Choroid plexus epithelial cell (primary cell): Measurements from ENCODE around the gene KAZALD1.
A peak's percentile ranks its signal among the peaks of the same experiment; 100 is the strongest.

Experiments
- DNase-seq: peaks from one replicate; pipeline ENCODE4 v3.0.0-alpha.2; 2010; ENCODE audit warnings: low read depth
- H3K4me3 ChIP-seq: 2 replicates; pipeline ENCODE4 v1.5.1; 2011; ENCODE audit warnings: low read depth, mild to moderate bottlenecking, control low read depth, low read length, moderate library complexity
- CTCF ChIP-seq: conservative IDR thresholded peaks from 2 replicates; pipeline ENCODE4 v1.5.1; 2011; ENCODE audit warnings: low read depth, mild to moderate bottlenecking, control low read depth, inconsistent platforms, low read length, moderate library complexity

Gene KAZALD1

DNA sequence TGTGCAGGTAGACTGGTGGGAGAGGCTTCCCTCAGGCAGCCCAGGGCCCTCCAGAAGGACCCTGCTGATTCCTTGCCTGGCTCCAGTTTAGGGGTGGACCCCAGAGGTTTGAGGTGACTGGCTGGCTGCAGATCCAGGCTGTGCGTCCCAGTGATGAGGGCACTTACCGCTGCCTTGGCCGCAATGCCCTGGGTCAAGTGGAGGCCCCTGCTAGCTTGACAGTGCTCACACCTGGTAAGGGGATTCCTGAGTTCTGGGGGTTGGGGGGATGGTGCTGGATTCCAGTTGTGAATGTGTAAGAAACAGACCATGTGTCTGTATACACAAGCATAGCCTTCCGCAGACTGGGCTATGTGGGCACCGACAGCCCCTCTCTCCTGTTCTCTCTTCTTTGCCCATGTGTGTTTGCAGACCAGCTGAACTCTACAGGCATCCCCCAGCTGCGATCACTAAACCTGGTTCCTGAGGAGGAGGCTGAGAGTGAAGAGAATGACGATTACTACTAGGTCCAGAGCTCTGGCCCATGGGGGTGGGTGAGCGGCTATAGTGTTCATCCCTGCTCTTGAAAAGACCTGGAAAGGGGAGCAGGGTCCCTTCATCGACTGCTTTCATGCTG is 2.7 kb downstream of the KAZALD1 start:
- TF ChIP-seq CTCF, result no peak
- no peak for DNase-seq

DNA sequence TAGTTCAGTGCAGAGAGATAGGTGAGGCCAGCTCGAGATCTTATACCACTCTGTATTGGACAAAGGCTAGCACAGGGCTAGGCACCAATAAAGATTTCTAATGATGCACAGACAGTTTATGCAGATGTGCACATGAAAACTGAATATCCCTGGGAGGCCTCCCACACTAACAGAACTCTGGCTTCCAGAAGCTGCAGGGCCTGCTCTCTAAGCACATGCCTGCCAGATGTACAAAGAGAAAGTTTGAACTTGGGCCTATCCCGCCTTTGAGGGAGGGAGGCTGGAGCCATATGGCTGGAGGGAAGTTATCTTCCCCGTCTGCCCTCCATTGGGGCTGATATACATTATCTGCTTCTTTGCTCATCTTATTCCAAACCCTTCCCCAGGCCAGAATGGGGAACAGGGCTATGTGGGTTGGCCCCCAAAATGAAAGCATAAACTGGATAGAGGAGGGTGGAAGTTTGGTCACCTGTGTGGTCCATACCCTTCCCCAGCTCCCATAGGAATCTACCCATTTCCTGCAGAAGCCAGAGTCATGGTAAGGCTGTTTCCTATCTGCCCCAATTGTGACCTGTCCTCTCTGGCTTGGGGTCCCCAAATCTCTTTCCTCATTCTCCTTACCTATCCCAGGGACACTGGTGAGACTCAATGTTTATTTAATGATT is 3.8 kb downstream of the KAZALD1 start:
- H3K4me3 ChIP-seq, result no peak overlapping the region
- peak; percentile 72 for DNase-seq
- TF ChIP-seq CTCF, result no peak

More for the DNA sequence above, 2.7 kb downstream of the KAZALD1 start:
- H3K4me3 ChIP-seq, result no peak overlapping the region

DNA sequence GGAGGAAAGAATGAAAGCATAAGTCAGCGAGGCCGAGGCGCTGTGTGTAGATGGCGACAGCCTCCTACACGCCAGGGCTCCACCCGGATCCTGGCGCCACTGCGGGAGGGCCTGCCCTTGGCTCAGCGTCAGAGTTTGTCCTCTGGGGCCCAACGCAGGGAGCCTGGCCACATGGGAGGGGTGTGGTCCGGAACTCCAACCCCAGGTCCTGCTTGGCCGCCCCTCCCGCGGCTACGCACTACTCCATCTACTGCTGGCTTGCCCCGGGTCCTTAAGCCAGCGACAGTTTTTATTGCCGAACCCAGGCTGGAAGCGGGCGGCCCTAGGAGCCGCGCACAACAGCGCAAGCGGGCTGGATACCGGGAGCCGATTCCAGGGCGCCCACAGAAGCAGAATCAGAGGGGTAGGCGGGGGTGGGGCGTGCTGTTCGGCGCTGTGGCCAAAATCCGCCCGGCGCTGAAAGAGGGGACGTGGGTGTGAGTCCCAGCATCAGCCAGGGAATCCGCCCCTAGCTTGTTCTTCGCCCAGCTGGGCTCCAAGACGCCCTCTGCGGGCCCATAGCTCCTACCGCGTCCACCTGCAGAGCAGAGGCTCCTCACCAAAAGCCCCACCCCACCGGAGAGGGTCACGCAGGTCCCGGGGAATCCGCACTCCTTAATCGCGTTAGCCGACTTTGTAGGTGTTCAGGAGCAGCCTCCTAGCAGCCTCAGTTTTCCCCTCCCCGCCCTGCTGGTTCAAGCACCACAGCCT is 4.5 kb downstream of the KAZALD1 start:
- DNase-seq, result peak; percentile 52
- TF ChIP-seq CTCF, result peak; percentile 62
- H3K4me3 ChIP-seq, result peak overlapping the region; percentile 43

DNA sequence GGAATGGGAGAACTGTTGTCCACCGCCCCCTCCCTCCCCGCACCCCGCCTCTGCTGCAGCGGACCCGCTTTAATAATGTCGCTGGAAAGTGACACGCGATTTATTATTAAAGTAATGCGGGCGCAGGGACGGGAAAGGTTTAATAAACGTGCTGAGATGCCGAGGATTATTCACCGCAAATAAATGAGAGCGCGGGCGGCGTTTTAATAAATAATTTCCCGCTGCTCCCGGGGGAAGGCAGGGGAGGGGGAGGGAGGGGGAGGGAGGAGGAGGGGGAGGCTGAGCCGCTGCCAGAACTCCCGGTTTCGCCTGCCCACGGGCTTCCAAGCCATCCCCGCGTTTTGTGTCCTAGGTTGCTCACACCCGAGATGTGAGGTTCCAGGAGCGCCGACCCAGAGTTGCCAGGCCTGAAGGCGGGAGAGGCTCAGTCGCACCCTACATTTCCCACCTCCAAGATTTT is 5.1 kb downstream of the KAZALD1 start:
- H3K4me3 ChIP-seq, result peak overlapping the region; percentile 62
- no peak for TF ChIP-seq CTCF
- DNase-seq, result no peak

DNA sequence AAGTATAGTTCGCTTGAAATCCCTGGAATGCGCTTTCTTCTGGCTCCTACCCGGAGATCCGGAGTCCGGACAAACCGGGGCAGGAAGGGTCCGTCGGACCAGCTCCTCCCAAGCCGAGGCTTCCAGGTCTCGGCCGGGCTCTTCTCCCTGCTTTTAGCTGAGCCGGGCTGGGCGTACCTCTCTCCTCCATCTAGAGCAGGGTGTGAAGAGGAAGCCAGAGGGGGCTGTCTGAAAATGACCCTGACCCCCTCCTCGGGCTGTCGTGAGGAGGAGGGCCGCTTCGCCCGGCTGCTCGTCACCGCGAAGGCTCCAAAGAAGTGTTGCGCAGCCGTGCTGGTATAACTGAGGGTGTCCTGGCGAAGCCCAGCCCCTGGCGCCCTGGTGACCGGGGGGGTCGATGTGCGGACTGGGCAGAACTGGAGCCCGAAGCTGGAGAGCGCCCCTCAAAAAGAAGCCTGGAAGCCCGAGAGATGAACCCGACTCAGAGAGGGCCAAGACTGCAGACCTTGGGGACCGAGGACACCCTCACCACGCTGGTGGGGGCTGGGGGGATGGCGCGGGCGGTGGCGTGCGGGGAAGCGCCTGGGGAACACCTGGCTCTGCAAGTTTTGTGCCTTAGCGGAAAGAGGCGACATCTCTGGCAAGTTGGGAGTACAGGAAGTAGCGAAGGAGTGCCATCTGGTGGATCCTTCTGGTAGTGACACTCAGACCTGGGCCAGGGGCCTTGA is 5.7 kb downstream of the KAZALD1 start:
- TF ChIP-seq CTCF, result peak; percentile 92

DNA sequence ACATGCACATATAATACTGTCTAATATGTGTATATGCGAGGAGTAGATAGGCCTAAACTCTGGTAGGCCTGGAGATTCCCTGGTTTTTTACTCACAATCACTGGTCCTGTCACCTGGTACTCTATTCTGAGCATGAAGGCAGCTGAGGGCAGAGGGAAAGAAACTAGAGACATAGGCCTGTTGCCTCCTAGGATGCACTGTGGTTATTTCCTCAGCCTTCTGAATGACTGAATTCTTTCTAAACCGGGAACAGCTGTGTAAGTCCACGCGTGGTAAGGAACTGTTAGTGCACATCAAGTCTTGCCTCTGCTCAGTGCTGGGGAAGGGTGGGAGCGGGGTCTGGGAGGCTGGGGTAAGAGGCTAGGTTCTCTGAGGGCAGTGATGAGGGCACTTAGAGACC is 7.7 kb downstream of the KAZALD1 start:
- TF ChIP-seq CTCF, result no peak
- no peak overlapping the region for H3K4me3 ChIP-seq
- no peak for DNase-seq

More for the DNA sequence above, 5.7 kb downstream of the KAZALD1 start:
- peak; percentile 87 for DNase-seq
- peak overlapping the region; percentile 62 for H3K4me3 ChIP-seq
